HG03565 (cell line): ENCODE measurements around the gene MIA2.
A peak's percentile ranks its signal among the peaks of the same experiment; 100 is the strongest.

Source experiments
- ATAC-seq: cut with Tn5 transposase; IDR thresholded peaks from one replicate; pipeline ENCODE4 v1.9.1; 2021; ENCODE audit warnings: mild to moderate bottlenecking, moderate library complexity; ENCODE audit not compliant: unreplicated experiment

Gene MIA2

GRCh38 chr14:39381366-39381765 is 147.7 kb downstream of the MIA2 start:
- ATAC-seq = no peak

- ATAC-seq = no peak
Observed at GRCh38 chr14:39382463-39382862, 148.7 kb downstream of the MIA2 start.

- ATAC-seq = peak; percentile 73
Observed at GRCh38 chr14:39383026-39383660, 149.4 kb downstream of the MIA2 start.

GRCh38 chr14:39383741-39384140 is 150.0 kb downstream of the MIA2 start:
- no peak for ATAC-seq

GRCh38 chr14:39384177-39384576 is 150.5 kb downstream of the MIA2 start:
- no peak for ATAC-seq

- ATAC-seq = no peak
Observed at GRCh38 chr14:39393289-39393688, 159.6 kb downstream of the MIA2 start.

GRCh38 chr14:39395555-39396254 is 162.0 kb downstream of the MIA2 start:
- no peak for ATAC-seq

- ATAC-seq = no peak
Observed at GRCh38 chr14:39396448-39396847, 162.7 kb downstream of the MIA2 start.

GRCh38 chr14:39398382-39398781 is 164.7 kb downstream of the MIA2 start:
- no peak for ATAC-seq

- ATAC-seq = no peak
Observed at GRCh38 chr14:39406560-39406959, 172.8 kb downstream of the MIA2 start.

- no peak for ATAC-seq
Observed at GRCh38 chr14:39416072-39416471, 182.4 kb downstream of the MIA2 start.

- ATAC-seq = no peak
Observed at GRCh38 chr14:39417014-39417413, 183.3 kb downstream of the MIA2 start.

GRCh38 chr14:39419272-39419671 is 185.6 kb downstream of the MIA2 start:
- ATAC-seq = no peak

- ATAC-seq = no peak
Observed at GRCh38 chr14:39422243-39422642, 188.5 kb downstream of the MIA2 start.

- no peak for ATAC-seq
Observed at GRCh38 chr14:39423793-39424192, 190.1 kb downstream of the MIA2 start.

GRCh38 chr14:39425947-39426346 is 192.2 kb downstream of the MIA2 start:
- ATAC-seq = no peak

GRCh38 chr14:39426605-39427004 is 192.9 kb downstream of the MIA2 start:
- ATAC-seq = no peak

- ATAC-seq = no peak
Observed at GRCh38 chr14:39428118-39428517, 194.4 kb downstream of the MIA2 start.

- no peak for ATAC-seq
Observed at GRCh38 chr14:39430762-39431415, 197.2 kb downstream of the MIA2 start.

GRCh38 chr14:39431416-39432178 is 197.9 kb downstream of the MIA2 start:
- ATAC-seq = peak; percentile 15

GRCh38 chr14:39432179-39432618 is 198.5 kb downstream of the MIA2 start, which contains the start of gene FBXO33:
TSS of gene FBXO33 (minus strand) at chr14:39432433. CDS start at chr14:39432162, 271 bp downstream.
- peak; percentile 77 for ATAC-seq
